HG02571 (cell line): ENCODE data around the gene ORAI3.

ENCODE experiments used
- ATAC-seq: cut with Tn5 transposase; IDR thresholded peaks from one replicate; pipeline ENCODE4 v1.9.1; 2021; ENCODE audit warnings: mild to moderate bottlenecking, moderate library complexity; ENCODE audit not compliant: unreplicated experiment

Gene ORAI3

GRCh38 chr16:30987581-30988190, 38.8 kb downstream of the ORAI3 start:
- no peak for ATAC-seq

DNA sequence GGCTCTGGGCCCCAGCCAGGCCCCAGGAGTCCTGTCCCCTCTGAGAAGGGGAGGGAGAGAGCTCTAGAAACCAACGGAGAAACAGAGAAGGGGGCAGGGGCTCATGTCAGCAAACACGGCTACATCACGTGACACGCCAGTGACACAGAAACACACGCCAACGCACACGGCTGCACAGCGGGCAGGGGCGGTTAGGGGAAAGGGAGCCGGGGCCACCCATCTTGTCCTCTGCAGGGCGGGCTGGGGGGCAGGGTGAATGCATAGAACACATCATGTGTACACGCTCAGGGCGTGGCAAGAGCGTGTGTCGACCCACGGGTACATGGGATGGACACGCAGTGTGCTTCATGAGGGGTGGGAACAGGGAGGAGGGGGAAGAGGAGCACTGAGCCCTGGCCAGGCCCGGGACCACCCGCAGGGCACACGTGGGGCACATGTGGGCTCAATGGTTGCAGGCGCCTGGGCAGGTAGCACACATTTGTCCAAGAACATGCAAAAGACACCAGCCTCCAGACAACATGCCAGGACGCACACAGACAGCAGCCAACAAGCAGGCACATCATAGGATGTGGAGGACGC, 40.7 kb downstream of the ORAI3 start:
- no peak for ATAC-seq

DNA sequence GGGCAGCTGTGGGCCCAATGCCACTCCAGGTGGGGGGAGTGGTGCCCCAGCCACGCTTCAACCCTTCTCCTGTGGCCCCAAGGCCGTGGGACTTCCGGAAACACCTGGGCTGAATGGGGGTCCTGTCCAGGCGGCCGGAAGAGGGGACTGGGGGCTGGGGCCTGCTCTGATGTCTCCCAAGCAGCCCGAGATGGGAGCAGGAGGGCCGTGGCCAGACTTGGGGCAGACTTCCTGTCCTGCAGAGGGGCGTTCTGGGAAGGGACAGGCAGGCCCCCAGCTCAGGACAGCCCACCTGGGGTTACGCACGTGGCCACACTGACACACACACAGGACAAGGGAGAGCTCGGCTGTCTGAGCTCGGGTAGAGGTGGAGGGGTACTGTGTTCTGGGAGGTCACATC, 41.2 kb downstream of the ORAI3 start:
- ATAC-seq = no peak

DNA sequence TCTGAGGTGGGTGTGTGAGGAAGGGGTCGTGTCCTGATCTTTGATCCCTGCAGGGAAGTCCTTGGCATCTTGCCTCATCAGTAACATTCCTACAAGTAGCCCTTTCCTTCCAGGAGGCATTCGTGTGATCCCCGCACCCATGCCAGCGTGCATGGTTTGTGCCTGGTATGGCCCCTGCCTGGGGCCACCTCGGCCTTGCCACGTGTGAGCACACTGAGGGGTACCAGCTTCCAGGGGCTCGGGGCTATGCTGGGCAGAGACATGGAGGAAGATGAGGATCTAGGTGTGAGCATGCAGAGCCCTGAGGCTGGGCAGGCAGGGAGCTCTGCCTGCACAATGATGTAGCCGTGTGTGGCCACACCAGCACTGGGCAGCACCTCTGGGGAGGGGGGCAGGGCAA, 42.2 kb downstream of the ORAI3 start:
- ATAC-seq = no peak

- no peak for ATAC-seq
These were observed 43.5 kb downstream of the ORAI3 start for GRCh38 chr16:30992276-30992780.

GRCh38 chr16:30992931-30993816, 44.3 kb downstream of the ORAI3 start:
- no peak for ATAC-seq

- ATAC-seq = no peak
These were observed 47.1 kb downstream of the ORAI3 start for GRCh38 chr16:30995927-30996323.

GRCh38 chr16:30996324-30996984, 47.6 kb downstream of the ORAI3 start:
- ATAC-seq = no peak

DNA sequence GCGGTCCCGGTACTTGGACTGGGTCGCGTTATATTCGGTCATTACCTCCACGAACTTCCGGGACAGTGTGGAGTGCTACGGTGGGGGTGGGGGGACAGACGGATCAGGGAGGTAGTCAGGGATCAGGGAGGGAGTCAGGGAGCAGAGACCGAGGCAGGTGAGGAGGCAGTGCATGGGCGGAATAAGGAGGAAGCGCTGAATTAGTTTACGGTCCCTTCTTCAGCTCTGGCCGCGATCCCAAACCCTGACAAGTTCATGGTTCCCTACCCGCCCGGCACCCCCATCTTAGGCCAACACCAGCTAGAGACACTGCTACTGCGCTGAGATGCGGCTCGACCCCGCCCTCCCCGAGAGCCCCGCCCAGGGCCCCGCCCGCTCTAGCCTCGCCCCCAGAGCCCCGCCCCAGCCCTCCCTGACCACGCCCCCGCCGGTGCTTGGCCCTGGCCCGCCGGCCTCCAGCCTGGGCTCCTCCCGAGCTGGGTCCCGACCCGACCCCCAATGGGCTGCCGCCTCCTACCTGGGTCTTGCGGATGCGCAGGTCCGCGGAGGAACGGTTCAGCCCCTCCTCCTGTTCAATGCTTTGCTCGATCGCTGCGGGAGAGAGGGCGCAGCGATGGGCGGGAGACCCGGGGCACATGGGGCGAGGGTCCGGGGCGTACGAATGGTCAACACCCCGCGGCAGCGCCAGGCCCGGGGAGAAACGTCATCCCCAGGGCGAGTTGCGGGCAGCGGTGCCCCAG, 48.3 kb downstream of the ORAI3 start:
- ATAC-seq = peak; percentile 60

GRCh38 chr16:30997725-30998711, 49.1 kb downstream of the ORAI3 start:
- ATAC-seq = no peak

- no peak for ATAC-seq
These were observed 50.2 kb downstream of the ORAI3 start for GRCh38 chr16:30998852-30999761.

DNA sequence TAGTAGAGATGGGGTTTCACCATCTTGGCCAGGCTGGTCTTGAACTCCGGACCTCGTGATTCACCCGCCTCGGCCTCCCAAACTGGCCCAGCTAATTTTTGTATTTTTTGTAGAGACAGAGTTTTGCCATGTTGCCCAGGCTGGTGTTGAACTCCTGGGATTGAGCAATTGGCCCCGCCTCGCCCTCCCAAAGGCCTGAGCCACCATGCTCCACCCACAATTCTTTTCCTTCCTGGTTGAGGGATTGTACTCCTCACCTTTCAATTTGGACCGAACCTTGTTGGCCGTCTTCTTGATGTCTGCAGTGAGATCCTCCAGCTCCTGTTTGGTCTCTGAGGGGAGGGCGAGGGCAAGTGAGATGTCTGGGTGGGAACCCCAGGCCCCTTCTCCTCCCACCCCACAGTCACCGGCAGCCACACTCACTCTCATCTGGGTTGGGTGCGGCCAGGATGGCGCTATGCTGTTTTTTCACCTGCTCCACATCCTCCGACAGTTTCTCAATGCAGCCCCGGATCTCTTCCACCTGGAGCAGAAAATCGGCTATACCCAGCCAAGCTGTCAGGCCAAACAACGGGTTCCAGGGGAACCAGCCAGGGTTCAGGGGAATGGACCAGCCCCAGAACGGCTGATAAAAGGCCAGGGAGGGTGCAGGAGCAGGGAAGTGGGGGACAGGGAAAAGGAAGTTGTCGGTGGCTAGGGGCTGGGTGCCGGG, 52.0 kb downstream of the ORAI3 start:
- ATAC-seq = no peak

- no peak for ATAC-seq
These were observed 52.8 kb downstream of the ORAI3 start for GRCh38 chr16:31001507-31002249.

GRCh38 chr16:31002250-31002700, 53.4 kb downstream of the ORAI3 start:
- ATAC-seq = no peak

GRCh38 chr16:31002862-31003341, 54.0 kb downstream of the ORAI3 start:
- ATAC-seq = no peak

GRCh38 chr16:31003744-31004143, 54.9 kb downstream of the ORAI3 start:
- no peak for ATAC-seq
